Fibroblast of skin of left quadriceps (primary cell): ENCODE data around the gene SLC43A3.
"Not testable (repeated sequence)": the region's sequence is repeated elsewhere in the genome, so short reads cannot be mapped to it uniquely, and the experiment has no call there.

Source experiments
- DNase-seq, 2 experiments: peaks; one replicate each; pipeline ENCODE4 v3.0.0-alpha.2; 2013; ENCODE audit warnings: low read depth in 2 of 2

SLC43A3 gene

GRCh38 chr11:57405271-57405860 is 21.6 kb downstream of the SLC43A3 start:
- no peak for DNase-seq

DNA sequence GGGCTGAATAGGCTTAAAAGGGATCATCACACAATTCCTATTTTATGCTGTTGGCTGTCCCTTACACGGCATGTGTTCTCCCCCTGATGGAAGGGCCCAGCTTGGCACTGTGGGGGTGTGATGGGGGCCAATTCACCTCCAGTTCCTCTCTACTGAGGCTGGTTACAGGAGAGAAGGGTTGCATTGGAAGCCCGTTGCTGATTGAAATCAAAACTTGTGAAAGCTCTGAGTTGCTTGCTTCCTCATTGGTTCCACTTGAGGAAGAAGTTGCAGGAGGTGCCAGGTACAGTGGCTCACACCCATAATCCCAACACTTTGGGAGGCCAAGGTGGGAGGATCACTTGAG is 23.1 kb downstream of the SLC43A3 start:
- no peak for DNase-seq

- DNase-seq = not testable (repeated sequence)
Observed at GRCh38 chr11:57403003-57403801, 23.7 kb downstream of the SLC43A3 start.

- no peak for DNase-seq
Observed at GRCh38 chr11:57402188-57403002, 24.5 kb downstream of the SLC43A3 start.

DNA sequence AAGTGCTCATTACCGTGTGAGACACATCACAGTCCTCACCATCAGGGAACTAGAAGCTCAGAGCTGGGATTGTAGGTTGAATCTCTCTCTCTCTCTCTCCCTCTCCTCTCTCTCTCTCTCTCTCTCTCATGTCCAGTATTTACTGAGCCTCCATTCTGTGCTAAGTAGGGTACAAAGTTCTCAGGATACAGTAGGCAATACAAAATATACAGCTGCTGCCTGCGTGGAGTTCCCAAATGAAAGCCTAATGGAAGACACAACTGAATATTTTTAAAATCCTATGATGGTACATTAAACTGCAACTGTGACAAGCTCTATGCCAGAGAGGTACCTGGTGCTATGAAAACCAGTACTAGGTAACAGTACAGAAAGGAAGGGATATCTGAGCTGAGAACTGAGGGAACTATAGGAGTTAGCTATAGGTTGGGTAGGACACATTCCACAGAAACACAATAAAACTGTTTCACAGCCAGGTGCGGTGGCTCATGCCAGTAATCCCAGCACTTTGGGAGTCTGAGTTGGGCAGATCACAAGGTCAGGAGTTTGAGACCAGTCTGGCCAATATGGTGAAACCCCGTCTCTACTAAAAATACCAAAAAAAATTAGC is 26.8 kb downstream of the SLC43A3 start:
- no peak for DNase-seq

DNA sequence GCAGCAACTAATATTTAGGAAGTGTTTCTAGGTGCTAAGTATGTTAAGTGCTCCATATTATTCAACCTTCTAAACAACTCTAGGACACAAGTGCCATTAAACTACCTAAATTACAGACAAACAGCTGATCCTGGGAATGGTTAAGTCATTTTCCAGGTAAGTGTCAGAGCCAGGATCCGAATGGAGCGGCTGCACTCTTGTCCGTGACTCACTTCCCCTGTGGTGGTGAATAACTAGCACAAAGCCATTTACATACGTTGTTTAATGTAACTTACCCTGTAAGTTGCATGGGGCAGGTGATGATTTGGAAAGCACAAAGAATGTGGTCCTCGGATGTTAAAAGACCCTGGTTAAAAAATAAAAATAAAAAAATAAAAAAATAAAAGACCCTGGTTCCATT is 27.7 kb downstream of the SLC43A3 start:
- no peak for DNase-seq

DNA sequence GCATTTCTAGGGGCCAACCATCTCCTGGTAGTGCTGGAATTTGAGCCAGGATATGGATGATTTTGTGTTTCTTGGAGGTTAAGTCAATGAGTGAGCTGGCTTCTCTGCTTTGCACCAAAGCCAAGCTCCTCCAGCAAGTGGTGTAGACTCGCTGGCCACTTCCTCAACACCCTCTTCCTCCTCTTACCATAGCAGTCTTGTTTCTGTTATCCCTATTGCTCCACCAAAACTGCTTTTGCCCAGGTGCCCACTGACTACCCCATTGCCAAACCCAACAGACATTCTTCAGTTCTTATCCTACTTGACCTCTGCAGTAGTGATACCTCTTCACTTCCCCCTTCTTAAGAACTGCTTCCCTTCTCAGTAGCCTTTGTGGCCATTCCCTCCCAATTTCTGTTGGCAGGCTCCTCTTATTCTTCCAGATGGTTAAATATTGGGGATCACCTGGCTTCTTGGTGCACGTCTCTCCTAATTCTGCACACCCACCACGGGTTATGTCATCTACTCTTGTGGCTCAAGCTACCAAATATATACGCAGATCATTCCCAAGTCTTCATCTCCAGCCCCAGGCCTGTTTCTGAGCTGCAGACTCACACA is 29.4 kb downstream of the SLC43A3 start:
- DNase-seq = no peak

DNA sequence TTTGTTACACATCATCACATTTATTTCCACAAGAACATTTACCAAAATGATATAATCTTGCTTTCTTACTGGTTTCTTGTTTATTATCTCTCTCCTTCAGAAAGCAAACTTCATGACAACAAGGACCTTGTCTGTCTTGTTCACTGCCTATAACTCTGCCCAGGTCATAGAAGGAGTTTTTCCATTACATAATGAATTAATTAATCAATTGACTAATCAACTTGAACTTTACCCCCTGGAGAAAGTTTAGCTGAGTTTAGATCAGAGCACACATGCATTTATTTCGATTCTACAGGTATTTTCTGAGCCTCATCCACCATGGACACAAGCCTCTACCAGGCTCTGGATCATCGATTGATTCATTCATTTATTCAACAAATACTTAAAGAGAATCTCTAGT is 30.2 kb downstream of the SLC43A3 start:
- no peak for DNase-seq

DNA sequence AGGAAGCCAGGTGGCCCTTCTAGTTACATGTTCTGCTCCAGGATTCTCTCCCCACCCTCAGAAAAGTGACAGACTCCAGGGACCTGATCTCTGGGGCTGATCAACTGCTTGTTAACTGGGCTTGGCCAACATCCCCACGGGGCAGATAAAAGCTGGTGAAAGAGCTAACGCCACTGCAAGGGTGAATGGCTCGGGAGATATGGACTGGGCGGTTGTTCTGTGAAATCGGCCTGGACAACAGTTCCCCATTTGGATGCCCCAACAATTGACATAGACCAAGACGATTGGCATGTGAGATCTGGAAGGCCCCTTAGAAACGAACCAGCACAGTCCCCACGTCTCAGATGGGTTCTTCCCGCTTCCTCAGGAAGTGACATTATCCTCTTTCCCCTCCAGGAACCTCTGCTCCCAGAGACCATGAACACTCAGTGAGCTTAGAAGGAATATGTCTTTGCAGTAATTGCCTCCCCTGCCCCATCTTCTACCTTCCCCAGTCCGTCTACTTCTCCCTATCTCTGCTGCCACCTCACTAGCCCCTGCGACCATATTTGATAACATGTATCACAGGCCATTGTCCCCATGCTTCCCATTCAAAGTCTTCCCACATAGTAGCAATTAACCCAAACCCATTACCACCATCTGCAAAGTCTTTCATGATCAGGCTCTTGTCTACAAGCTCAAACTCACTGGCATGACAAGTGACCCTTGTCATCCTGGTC is 30.9 kb downstream of the SLC43A3 start:
- DNase-seq = no peak

DNA sequence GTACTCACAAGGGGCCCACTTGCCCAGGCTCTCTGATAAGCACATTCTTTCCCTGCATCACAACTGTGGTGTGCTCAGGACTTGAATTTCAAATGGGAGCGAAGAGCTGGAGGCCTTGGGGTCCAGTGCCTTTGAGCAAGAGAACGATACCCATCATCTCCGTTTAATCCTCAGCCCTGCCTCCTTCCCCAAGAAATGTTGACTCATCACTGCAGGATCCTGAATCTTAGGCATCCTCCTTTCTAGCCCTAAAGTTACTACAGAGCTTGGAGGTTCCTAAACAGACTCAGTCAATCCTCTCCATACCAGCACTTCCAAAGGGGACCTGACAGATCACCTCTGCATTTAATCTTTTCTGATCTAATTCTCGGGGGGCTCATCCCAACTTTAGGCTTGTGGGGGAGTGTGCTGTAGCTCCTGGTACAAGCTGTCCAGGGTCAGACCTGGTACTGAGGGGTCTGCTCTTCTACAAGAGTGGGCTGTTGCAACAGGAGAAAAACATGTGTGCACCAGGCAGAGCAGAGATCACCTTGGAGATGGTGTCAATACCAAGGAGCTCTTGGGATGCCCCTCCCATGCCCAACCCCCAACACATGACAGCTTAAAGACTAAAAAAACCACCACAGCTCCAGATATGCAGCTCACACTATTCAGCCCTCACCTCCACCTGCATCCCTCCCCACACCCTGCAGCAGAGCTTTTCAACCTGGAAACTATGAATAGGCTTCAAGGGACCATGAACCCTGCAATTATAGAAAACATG is 32.5 kb downstream of the SLC43A3 start:
- no peak for DNase-seq

DNA sequence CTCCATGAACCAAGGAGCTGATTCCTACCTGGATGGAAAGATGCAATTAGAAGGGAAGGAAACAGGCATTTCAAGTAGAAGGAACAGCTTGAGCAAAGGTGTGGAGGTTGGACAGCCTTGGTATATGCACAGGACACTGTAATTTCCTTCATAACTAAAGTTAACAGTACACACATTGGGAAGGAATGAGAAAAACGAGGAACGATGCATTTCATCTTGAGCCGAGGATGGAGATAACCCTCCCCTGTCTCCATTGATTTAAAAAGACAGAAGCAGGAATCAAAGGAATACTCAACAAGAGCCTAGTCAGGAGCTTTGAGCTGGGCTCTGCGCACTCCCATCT is 34.2 kb downstream of the SLC43A3 start:
- DNase-seq = no peak

GRCh38 chr11:57392066-57392762 is 34.7 kb downstream of the SLC43A3 start:
- no peak for DNase-seq

DNA sequence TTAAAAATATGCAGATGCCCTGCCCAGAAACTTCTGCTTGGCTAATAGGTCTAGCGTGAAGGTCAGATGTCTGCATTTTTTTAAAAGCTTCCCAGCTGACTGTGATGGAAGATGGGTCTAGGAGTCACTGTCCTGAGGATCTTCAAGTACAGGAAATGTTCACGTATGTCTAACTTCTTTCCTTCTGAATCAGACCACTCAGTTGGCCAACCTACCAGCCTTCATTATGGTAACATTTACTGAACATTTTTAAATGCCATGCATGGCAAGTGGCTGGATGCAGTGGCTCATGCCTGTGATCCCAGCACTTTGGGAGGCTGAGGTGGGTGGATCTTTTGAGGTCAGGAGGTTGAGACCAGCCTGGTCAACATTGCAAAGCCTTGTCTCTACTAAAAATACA is 35.4 kb downstream of the SLC43A3 start:
- DNase-seq = no peak

DNA sequence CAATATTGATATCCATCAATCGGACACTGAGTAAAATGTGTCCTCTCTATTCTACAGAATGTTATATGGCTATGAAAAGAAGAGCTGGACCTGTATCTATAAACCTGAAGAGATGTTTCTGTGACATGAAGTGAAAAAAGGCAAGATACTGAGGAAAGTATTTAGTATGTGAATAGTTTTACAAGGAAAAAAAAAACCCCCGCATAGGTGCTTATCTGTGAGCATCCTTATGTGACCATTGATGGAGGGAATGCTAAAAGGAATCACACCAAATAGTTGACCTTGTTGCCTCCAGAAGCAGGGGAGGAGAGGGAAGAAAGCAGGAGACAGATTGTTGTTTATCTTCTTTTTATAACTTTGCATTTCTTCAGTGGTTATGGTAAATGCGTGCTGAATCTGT is 35.8 kb downstream of the SLC43A3 start:
- no peak for DNase-seq

GRCh38 chr11:57390535-57390934 is 36.4 kb downstream of the SLC43A3 start, which contains the start of gene PRG2:
TSS of gene PRG2 (minus strand) at chr11:57390650. CDS start at chr11:57389944, 706 bp downstream.
- DNase-seq = no peak

GRCh38 chr11:57387289-57388030 is 39.5 kb downstream of the SLC43A3 start:
- DNase-seq = no peak

DNA sequence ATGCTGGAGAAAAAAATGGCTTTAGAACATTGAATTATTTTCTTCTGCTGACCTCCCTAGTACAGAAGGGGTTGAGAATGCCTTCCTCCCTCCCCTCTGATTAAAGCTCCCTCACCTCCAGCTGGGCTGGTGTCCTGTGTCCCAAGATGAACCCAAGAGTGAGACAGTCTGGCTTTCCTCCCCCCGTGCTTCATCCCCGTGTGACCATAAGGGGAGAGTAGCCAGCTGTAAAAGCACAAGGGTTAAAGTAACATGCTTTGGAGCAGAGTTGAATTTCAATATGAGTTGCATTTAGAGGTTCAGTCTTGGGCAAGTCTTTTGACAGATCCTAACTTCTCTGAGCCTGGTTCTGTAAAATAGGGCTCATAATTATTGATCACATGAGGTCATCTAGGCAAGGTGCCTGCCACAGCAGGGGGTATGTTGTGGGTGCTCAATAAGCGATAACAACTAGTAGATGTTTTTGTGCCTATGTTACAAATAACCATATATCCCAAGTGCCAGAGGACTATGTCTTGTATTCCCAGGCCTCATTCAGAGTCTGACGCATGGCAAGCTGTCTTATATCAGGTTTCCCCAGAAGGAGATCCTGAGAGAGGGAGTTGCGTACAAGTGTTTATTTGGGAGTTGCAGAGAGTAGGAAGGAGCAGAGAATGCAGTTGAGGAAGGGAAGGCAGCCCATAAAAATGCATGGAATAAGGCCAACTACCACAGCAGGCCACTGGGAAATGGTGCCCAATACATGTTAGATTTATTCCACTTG is 40.6 kb downstream of the SLC43A3 start:
- DNase-seq = no peak

DNA sequence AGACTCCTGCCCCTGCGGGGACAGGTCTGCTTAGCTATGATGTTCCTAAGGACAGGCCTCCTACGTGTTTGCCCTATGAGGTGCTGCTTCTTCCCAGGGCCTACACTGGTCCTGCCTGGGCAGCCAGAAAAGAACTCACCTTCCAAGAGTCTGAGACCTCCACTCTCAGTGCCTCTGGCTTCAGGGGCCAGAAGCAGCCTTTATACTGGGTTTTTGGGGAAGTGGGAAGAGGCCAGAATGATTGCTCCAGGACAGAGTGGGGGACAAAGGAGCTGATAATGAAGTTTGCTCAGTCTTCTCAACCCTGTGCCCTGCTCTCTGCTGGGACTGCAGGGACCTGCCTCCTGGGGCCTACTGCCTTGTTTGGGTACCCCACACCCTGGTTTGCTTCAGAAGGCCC is 45.9 kb downstream of the SLC43A3 start, which contains the start of gene PRG3:
Gene PRG3 (minus strand): TSS at position 176 of the 400 bp plus-strand sequence. CDS start 442 bp downstream, outside the sequence.
- DNase-seq = no peak
